Measurements from ENCODE around the gene KDM2B. TPM values are rescaled to one million over a fixed set of nuclear protein-coding genes. Genes with fewer than 3 reads are reported as not detected.

KDM2B gene
- total and polyA plus RNA-seq, 2 experiments from 2014 or later, result 13.6 to 22.7 TPM

DNA sequence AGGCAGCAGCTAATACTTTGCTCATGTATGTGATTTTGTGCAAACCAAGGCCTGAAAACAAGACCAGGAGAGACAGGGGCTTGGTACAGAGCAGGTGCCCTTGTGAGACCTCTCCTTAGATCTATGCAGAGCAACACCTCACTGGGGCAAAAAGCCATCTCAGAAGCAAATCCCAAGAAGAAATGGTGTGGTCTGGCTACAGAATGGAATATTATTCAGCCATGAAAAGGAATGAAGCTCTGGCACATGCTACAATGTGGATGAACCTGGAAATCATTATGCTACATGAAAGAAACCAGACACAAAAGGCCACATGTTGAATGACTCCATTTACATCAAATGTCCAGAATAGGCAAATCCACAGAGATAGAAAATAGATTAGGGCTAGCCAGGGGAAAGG, 61.6 kb downstream of the KDM2B start:
- Histone ChIP-seq H4K20me1 (ENCODE audit: insufficient read depth, poor library complexity, severe bottlenecking) (no peaks in the 10 kb centered on the region), H3K36me3 (replicated peaks; ENCODE audit: insufficient read depth, low read depth) (no peaks in the 10 kb centered on the region), H3K4me2 (no peak overlapping the region), H2AFZ (no peak overlapping the region), H3K9me2 (replicated peaks; ENCODE audit: insufficient read depth) (no peaks in the 10 kb centered on the region), H3K27ac (no peak overlapping the region), H3K4me3 (no peak overlapping the region), H3K27me3 (no peaks in the 10 kb centered on the region), H3K79me2 (no peaks in the 10 kb centered on the region), H3K4me1 (ENCODE audit: insufficient read depth) (no peaks in the 10 kb centered on the region), H3K9me3 (ENCODE audit: low read depth) (no peaks in the 10 kb centered on the region)
- no peak for DNase-seq (ENCODE audit: low spot score)
- TF ChIP-seq EZH2phosphoT487 (IDR thresholded peaks at IDR 0.05; ENCODE audit: low read depth, severe bottlenecking, unreplicated experiment) (no peak), CTCF (IDR thresholded peaks at IDR 0.05; ENCODE audit: poor library complexity) (no peak), EZH2 (IDR thresholded peaks at IDR 0.05; ENCODE audit: borderline replicate concordance) (no peak)

DNA sequence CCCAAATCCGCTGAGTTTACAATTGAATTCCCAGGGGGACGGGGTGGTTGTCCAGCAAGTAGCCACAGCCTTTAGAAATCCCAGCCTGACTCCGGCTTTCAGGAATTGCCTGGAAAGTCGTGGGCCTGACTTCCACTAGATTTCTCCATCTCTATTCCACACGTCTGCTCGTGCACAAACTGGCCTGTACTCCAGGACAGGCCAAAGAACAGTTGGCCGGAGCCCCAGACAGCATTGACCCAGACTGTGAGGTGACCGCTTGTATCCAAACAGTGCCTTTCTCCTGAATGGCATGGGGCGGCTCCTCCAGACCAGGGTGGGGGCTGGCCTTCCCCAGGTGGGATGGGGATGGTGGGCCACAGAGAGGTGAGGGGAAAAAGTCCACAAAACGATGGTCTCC, 62.2 kb downstream of the KDM2B start:
- no peaks in the 10 kb centered on the region for H3K9me3 ChIP-seq (ENCODE audit: low read depth)
- H3K4me2 ChIP-seq, result no peak overlapping the region
- no peak overlapping the region for H3K27ac ChIP-seq
- peak; percentile 19 for DNase-seq (ENCODE audit: low spot score)
- no peaks in the 10 kb centered on the region for H3K4me1 ChIP-seq (ENCODE audit: insufficient read depth)
- no peaks in the 10 kb centered on the region for H4K20me1 ChIP-seq (ENCODE audit: insufficient read depth, poor library complexity, severe bottlenecking)
- H2AFZ ChIP-seq, result no peak overlapping the region
- H3K4me3 ChIP-seq, result no peak overlapping the region
- no peaks in the 10 kb centered on the region for H3K9me2 ChIP-seq (replicated peaks; ENCODE audit: insufficient read depth)
- 89% methylated on average over 10 of the region's 10 CpGs for whole genome bisulfite sequencing (ENCODE audit: low lambda C conversion rate, missing lambda C conversion rate)
- H3K79me2 ChIP-seq, result no peaks in the 10 kb centered on the region
- H3K27me3 ChIP-seq, result no peaks in the 10 kb centered on the region
- H3K36me3 ChIP-seq (replicated peaks; ENCODE audit: insufficient read depth, low read depth), result no peaks in the 10 kb centered on the region
- no peak for TF ChIP-seq EZH2phosphoT487 (IDR thresholded peaks at IDR 0.05; ENCODE audit: low read depth, severe bottlenecking, unreplicated experiment)
- no peak for TF ChIP-seq EZH2 (IDR thresholded peaks at IDR 0.05; ENCODE audit: borderline replicate concordance)
- TF ChIP-seq CTCF (IDR thresholded peaks at IDR 0.05; ENCODE audit: poor library complexity), result no peak

- Histone ChIP-seq H3K36me3 (replicated peaks; ENCODE audit: insufficient read depth, low read depth) (no peaks in the 10 kb centered on the region), H4K20me1 (ENCODE audit: insufficient read depth, poor library complexity, severe bottlenecking) (no peaks in the 10 kb centered on the region), H3K27ac (no peak overlapping the region), H3K9me2 (replicated peaks; ENCODE audit: insufficient read depth) (no peaks in the 10 kb centered on the region), H3K4me1 (ENCODE audit: insufficient read depth) (no peaks in the 10 kb centered on the region), H3K4me2 (no peak overlapping the region), H3K27me3 (no peaks in the 10 kb centered on the region), H2AFZ (no peak overlapping the region), H3K4me3 (no peak overlapping the region), H3K79me2 (no peaks in the 10 kb centered on the region), H3K9me3 (ENCODE audit: low read depth) (no peaks in the 10 kb centered on the region)
- DNase-seq (ENCODE audit: low spot score), result no peak
- 71% methylated on average over 10 of the region's 10 CpGs for WGBS (ENCODE audit: low lambda C conversion rate, missing lambda C conversion rate)
- TF ChIP-seq EZH2phosphoT487 (IDR thresholded peaks at IDR 0.05; ENCODE audit: low read depth, severe bottlenecking, unreplicated experiment) (no peak), CTCF (IDR thresholded peaks at IDR 0.05; ENCODE audit: poor library complexity) (no peak), EZH2 (IDR thresholded peaks at IDR 0.05; ENCODE audit: borderline replicate concordance) (no peak)
These were observed 64.3 kb downstream of the KDM2B start for GRCh38 chr12:121516437-121517011.

- no peaks in the 10 kb centered on the region for H3K36me3 ChIP-seq (replicated peaks; ENCODE audit: insufficient read depth, low read depth)
- no peak overlapping the region for H3K27ac ChIP-seq
- no peaks in the 10 kb centered on the region for H4K20me1 ChIP-seq (ENCODE audit: insufficient read depth, poor library complexity, severe bottlenecking)
- no peak overlapping the region for H2AFZ ChIP-seq
- H3K4me3 ChIP-seq, result no peak overlapping the region
- WGBS (ENCODE audit: low lambda C conversion rate, missing lambda C conversion rate), result 83% methylated on average over 7 of the region's 7 CpGs
- no peaks in the 10 kb centered on the region for H3K9me3 ChIP-seq (ENCODE audit: low read depth)
- no peak for TF ChIP-seq EZH2phosphoT487 (IDR thresholded peaks at IDR 0.05; ENCODE audit: low read depth, severe bottlenecking, unreplicated experiment)
- no peak for TF ChIP-seq EZH2 (IDR thresholded peaks at IDR 0.05; ENCODE audit: borderline replicate concordance)
- no peak for TF ChIP-seq CTCF (IDR thresholded peaks at IDR 0.05; ENCODE audit: poor library complexity)
- H3K4me1 ChIP-seq (ENCODE audit: insufficient read depth), result no peaks in the 10 kb centered on the region
- no peak overlapping the region for H3K4me2 ChIP-seq
- DNase-seq (ENCODE audit: low spot score), result no peak
- H3K27me3 ChIP-seq, result no peaks in the 10 kb centered on the region
- H3K79me2 ChIP-seq, result no peaks in the 10 kb centered on the region
- no peaks in the 10 kb centered on the region for H3K9me2 ChIP-seq (replicated peaks; ENCODE audit: insufficient read depth)
These were observed 65.2 kb downstream of the KDM2B start for GRCh38 chr12:121515615-121516014.
